AG09309 (cell line): ENCODE data around the gene MAN1B1.
A peak's percentile ranks its signal among the peaks of the same experiment; 100 is the strongest.

Experiments used
- DNase-seq: peaks from one replicate; pipeline ENCODE4 v3.0.0-alpha.2; 2010; ENCODE audit warnings: low read depth
- H3K4me3 ChIP-seq: 2 replicates; pipeline ENCODE4 v1.5.1; 2011; ENCODE audit warnings: mild to moderate bottlenecking, low read depth, low read length, moderate library complexity; ENCODE audit not compliant: control insufficient read depth
- CTCF ChIP-seq: IDR thresholded peaks from 2 replicates; pipeline ENCODE4 v1.5.1; 2011; ENCODE audit warnings: mild to moderate bottlenecking, low read depth, low read length, inconsistent platforms; ENCODE audit not compliant: insufficient read depth, control insufficient read depth; ENCODE audit errors: missing control alignments

MAN1B1 gene

GRCh38 chr9:137065336-137065967, 21.3 kb upstream of the MAN1B1 start:
- H3K4me3 ChIP-seq, result no peak overlapping the region
- DNase-seq, result no peak
- TF ChIP-seq CTCF, result no peak

GRCh38 chr9:137066096-137066861, 20.5 kb upstream of the MAN1B1 start:
- DNase-seq, result no peak
- TF ChIP-seq CTCF, result no peak
- no peak overlapping the region for H3K4me3 ChIP-seq

- H3K4me3 ChIP-seq, result no peak overlapping the region
- peak; percentile 83 for TF ChIP-seq CTCF
- DNase-seq, result no peak
These were observed 18.8 kb upstream of the MAN1B1 start for GRCh38 chr9:137067860-137068538.

GRCh38 chr9:137068539-137069507, 18.0 kb upstream of the MAN1B1 start:
- peak overlapping the region; percentile 37 for H3K4me3 ChIP-seq
- no peak for DNase-seq
- no peak for TF ChIP-seq CTCF

GRCh38 chr9:137069508-137070091, 17.2 kb upstream of the MAN1B1 start:
- peak overlapping the region; percentile 37 for H3K4me3 ChIP-seq
- no peak for TF ChIP-seq CTCF
- DNase-seq, result no peak

- no peak for TF ChIP-seq CTCF
- peak within 1 kb of the TSS; percentile 52 for H3K4me3 ChIP-seq
- no peak for DNase-seq
These were observed 16.4 kb upstream of the MAN1B1 start, which contains the start of gene SAPCD2 for GRCh38 chr9:137070201-137070905. SAPCD2 (minus strand) TSS chr9:137070557; CDS start chr9:137070460, 97 bp downstream.
